ENCODE data around the gene AP3S2. TPM values are rescaled to one million over a fixed set of nuclear protein-coding genes. Genes with fewer than 3 reads are reported as not detected.

AP3S2 gene
- total RNA-seq, 2 donors from 2014 or later, result 43.7 to 44.7 TPM

- Histone ChIP-seq H3K4me3 (no peak overlapping the region), H3K27ac (no peak overlapping the region), H3K27me3 (replicated peaks; ENCODE audit: insufficient read depth) (no peaks in the 10 kb centered on the region), H3K36me3 (peaks cover 0 to 5% of the 10 kb centered on the region in 2 donors), H3K9me3 (no peaks in the 10 kb centered on the region), H3K4me1 (replicated peaks) (no peaks in the 10 kb centered on the region)
- intact Hi-C loops (cut with DNase I), result no loop called here
- TF ChIP-seq CTCF (IDR thresholded peaks at IDR 0.05) (no peak), POLR2A (IDR thresholded peaks at IDR 0.05) (no peak), POLR2AphosphoS5 (IDR thresholded peaks at IDR 0.05) (no peak)
- WGBS, result 89% methylated on average over 20 of the region's 20 CpGs
- DNase-seq (ENCODE audit: low spot score), result no peak
These were observed 94.5 kb downstream of the AP3S2 start for GRCh38 chr15:89799011-89799911.

DNA sequence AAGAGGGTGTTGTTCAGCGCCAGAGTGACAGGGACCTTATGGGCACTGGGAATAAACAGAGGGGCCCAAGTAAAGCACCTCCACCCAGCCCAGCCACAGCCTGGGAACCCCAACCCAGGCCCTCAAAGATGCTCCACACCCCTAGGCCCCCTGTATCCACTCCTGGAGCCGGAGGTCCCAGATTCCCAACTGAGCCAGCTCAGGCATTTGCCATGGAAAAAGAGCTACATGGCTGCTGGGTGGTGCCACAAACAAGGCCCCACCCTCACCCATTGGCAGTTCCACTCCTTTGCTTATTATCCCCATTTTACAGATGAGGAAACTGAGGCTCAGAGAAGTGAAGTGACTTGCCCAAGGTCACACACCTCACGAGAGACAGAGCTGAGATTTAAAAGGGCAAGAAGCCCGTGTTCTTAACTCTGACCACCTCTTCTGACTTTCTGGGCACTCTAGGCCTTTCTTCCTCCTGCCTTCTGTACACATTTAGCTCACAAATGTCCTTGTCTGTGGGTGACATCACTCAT is 96.1 kb downstream of the AP3S2 start:
- Histone ChIP-seq H3K4me1 (replicated peaks) (no peaks in the 10 kb centered on the region), H3K27ac (no peak overlapping the region), H3K4me3 (no peak overlapping the region), H3K9me3 (no peaks in the 10 kb centered on the region), H3K36me3 (peaks cover 0 to 5% of the 10 kb centered on the region in 2 donors), H3K27me3 (replicated peaks; ENCODE audit: insufficient read depth) (no peaks in the 10 kb centered on the region)
- no peak for DNase-seq (ENCODE audit: low spot score)
- TF ChIP-seq POLR2AphosphoS5 (IDR thresholded peaks at IDR 0.05) (no peak), CTCF (IDR thresholded peaks at IDR 0.05) (no peak), POLR2A (IDR thresholded peaks at IDR 0.05) (no peak)
- 96% methylated on average over 4 of the region's 4 CpGs for WGBS
- intact Hi-C loops (cut with DNase I), result no loop called here

DNA sequence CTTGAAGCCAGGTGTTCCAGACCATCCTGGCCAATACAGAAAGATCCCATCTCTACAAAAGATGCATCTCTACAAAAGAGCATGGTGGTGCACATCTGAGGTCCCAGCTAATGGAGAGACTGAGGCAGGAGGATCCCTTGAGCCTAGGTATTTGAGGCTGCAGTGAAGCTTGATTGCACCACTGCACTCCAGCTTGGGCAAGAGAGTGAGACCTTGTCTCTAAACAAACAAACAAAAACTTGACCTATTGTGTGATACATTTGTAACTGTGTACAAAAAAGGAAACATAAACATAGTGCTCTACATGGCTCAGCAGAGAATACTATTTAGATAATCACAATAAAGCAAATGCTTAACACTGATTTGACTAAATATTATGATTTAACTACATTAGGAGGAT is 97.8 kb downstream of the AP3S2 start:
- intact Hi-C loops (cut with DNase I), result no loop called here
- Histone ChIP-seq H3K4me1 (replicated peaks) (no peaks in the 10 kb centered on the region), H3K9me3 (no peaks in the 10 kb centered on the region), H3K27ac (peak overlapping the region in 1 of 2 donors; percentile 65), H3K36me3 (peaks cover 0 to 4% of the 10 kb centered on the region in 2 donors), H3K27me3 (replicated peaks; ENCODE audit: insufficient read depth) (no peaks in the 10 kb centered on the region), H3K4me3 (no peak overlapping the region)
- TF ChIP-seq POLR2A (IDR thresholded peaks at IDR 0.05) (no peak), CTCF (IDR thresholded peaks at IDR 0.05) (no peak), POLR2AphosphoS5 (IDR thresholded peaks at IDR 0.05) (no peak)
- no peak for DNase-seq (ENCODE audit: low spot score)

GRCh38 chr15:89794627-89795241 is 99.1 kb downstream of the AP3S2 start:
- H3K9me3 ChIP-seq, result no peaks in the 10 kb centered on the region
- no peaks in the 10 kb centered on the region for H3K4me1 ChIP-seq (replicated peaks)
- TF ChIP-seq POLR2AphosphoS5 (IDR thresholded peaks at IDR 0.05) (no peak), CTCF (IDR thresholded peaks at IDR 0.05) (no peak), POLR2A (IDR thresholded peaks at IDR 0.05) (no peak)
- 28% methylated on average over 5 of the region's 5 CpGs for WGBS
- intact Hi-C loops (cut with DNase I), result no loop called here
- H3K36me3 ChIP-seq, result no peaks in the 10 kb centered on the region
- H3K27me3 ChIP-seq (replicated peaks; ENCODE audit: insufficient read depth), result no peaks in the 10 kb centered on the region
- H3K4me3 ChIP-seq, result no peak overlapping the region
- no peak for DNase-seq (ENCODE audit: low spot score)
- peak overlapping the region; percentile 27 to 65 for H3K27ac ChIP-seq
